GM06990 (cell line): Measurements from ENCODE around the gene APOBEC3F.
"Not testable (repeated sequence)": the region's sequence is repeated elsewhere in the genome, so short reads cannot be mapped to it uniquely, and the experiment has no call there.

Experiments
- DNase-seq: peaks from one replicate; pipeline ENCODE4 v3.0.0-alpha.2; 2011; ENCODE audit not compliant: insufficient read length; ENCODE audit errors: extremely low read depth
- H3K27me3 ChIP-seq: replicated peaks from 2 replicates; pipeline ENCODE4 v1.6.0; 2011; ENCODE audit warnings: low read length; ENCODE audit not compliant: control insufficient read depth, insufficient read depth
- H3K36me3 ChIP-seq: 2 replicates; pipeline ENCODE4 v1.5.1; 2011; ENCODE audit warnings: low read length; ENCODE audit not compliant: control insufficient read depth, insufficient read depth
- H3K4me3 ChIP-seq: replicated peaks from 2 replicates; pipeline ENCODE4 v1.5.1; 2011; ENCODE audit warnings: low read depth, mild to moderate bottlenecking, control low read depth, low read length
- TF ChIP-seq, protein P1 (sequence below): IDR thresholded peaks from 2 replicates; pipeline ENCODE4 v1.5.1; 2011; ENCODE audit warnings: low read length, control low read depth, mild to moderate bottlenecking, inconsistent platforms; ENCODE audit not compliant: insufficient read depth, poor library complexity, severe bottlenecking

APOBEC3F gene

GRCh38 chr22:39017596-39018365 is 22.9 kb upstream of the APOBEC3F start:
- no peak overlapping the region for H3K4me3 ChIP-seq
- TF ChIP-seq, protein P1, sequence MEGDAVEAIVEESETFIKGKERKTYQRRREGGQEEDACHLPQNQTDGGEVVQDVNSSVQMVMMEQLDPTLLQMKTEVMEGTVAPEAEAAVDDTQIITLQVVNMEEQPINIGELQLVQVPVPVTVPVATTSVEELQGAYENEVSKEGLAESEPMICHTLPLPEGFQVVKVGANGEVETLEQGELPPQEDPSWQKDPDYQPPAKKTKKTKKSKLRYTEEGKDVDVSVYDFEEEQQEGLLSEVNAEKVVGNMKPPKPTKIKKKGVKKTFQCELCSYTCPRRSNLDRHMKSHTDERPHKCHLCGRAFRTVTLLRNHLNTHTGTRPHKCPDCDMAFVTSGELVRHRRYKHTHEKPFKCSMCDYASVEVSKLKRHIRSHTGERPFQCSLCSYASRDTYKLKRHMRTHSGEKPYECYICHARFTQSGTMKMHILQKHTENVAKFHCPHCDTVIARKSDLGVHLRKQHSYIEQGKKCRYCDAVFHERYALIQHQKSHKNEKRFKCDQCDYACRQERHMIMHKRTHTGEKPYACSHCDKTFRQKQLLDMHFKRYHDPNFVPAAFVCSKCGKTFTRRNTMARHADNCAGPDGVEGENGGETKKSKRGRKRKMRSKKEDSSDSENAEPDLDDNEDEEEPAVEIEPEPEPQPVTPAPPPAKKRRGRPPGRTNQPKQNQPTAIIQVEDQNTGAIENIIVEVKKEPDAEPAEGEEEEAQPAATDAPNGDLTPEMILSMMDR, result no peak

DNA sequence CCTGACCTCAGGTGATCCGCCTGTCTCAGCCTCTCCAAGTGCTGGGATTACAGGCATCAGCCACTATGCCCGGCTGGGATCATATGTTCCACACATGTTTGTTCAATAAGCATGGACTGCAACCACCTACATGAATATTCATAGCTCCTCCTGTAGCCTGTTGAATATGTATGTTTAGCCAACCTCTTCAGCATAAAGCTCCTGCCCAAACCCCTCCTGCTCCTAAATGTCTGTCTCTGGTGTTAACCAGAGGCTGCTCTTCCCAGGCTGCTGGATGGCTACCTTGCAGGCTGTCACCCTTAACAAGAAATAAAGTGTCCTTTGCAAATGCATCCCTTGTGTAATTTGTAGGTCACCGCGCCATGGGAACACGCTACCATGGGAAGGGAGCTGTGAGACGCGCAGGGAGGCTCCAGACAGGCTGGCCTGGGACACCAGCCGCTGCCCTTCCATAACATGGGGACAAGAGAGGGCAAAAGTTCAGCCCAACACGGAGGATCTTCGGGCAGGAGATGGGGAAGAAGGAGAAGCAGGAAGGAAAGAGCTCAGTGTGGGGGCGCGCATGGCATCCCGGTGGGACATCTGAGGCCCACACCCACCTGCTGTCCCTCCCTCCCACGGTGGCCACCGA is 20.5 kb upstream of the APOBEC3F start:
- Histone ChIP-seq H3K36me3 (peaks cover 14% of the 10 kb centered on the region), H3K4me3 (peak overlapping the region; percentile 39)
- DNase-seq, H3K27me3 ChIP-seq: not testable (repeated sequence)

More at GRCh38 chr22:39017596-39018365, 22.9 kb upstream of the APOBEC3F start:
- peaks cover 9% of the 10 kb centered on the region for H3K36me3 ChIP-seq
- H3K27me3 ChIP-seq, result no peaks in the 10 kb centered on the region
- no peak for DNase-seq

GRCh38 chr22:39021552-39022250 is 19.0 kb upstream of the APOBEC3F start:
- TF ChIP-seq, protein P1, result no peak

DNA sequence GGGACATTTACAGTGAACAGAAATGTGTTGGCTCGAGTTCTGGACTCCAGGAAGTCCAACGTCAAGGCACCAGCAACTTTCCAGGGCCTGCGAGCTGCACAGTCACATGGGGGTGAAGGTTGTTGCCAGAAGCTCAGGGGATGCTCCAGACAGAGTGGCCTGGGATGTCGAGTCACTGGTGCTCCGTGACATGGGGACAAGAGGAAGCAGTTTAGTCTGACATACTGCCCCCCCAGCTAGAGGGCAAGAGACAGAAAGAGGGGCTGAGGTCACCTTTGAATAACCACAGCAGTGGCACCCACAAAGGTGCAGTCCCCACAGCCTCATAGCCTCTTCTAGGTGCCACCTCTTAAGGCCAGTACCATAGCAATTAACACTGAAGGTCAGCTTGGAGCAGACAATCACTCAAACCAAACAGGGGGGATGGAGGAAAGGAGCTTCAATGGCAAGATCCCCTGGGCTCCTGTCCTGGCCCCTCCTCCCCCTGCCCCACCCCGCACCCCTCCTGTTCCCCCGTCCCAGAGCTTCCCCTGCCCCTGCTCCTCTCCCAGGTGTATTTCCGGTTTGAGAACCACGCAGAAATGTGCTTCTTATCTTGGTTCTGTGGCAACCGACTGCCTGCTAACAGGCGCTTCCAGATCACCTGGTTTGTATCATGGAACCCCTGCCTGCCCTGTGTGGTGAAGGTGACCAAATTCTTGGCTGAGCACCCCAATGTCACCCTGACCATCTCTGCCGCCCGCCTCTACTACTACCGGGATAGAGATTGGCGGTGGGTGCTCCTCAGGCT is 15.9 kb upstream of the APOBEC3F start:
- H3K36me3 ChIP-seq, result peaks cover 14% of the 10 kb centered on the region
- TF ChIP-seq, protein P1, result no peak

More at GRCh38 chr22:39021552-39022250, 19.0 kb upstream of the APOBEC3F start:
- peak overlapping the region; percentile 96 for H3K4me3 ChIP-seq
- H3K27me3 ChIP-seq, result no peaks in the 10 kb centered on the region
- DNase-seq, result no peak
- peaks cover 20% of the 10 kb centered on the region for H3K36me3 ChIP-seq

GRCh38 chr22:39026509-39027150 is 14.0 kb upstream of the APOBEC3F start:
- Histone ChIP-seq H3K27me3 (no peaks in the 10 kb centered on the region), H3K4me3 (no peak overlapping the region), H3K36me3 (peaks cover 14% of the 10 kb centered on the region)
- no peak for DNase-seq
- TF ChIP-seq, protein P1, result no peak

More for the DNA sequence above, 15.9 kb upstream of the APOBEC3F start:
- Histone ChIP-seq H3K4me3 (no peak overlapping the region), H3K27me3 (no peaks in the 10 kb centered on the region)
- DNase-seq, result no peak
